NCI-H446 (cell line): Measurements from ENCODE around the gene CACNA1B.
"Not testable (repeated sequence)": the region's sequence is repeated elsewhere in the genome, so short reads cannot be mapped to it uniquely, and the experiment has no call there.

Source experiments
- DNase-seq, 2 experiments: peaks; one replicate each; lab custom pipeline; 2025; lab: John Stamatoyannopoulos, UW

The CACNA1B gene

DNA sequence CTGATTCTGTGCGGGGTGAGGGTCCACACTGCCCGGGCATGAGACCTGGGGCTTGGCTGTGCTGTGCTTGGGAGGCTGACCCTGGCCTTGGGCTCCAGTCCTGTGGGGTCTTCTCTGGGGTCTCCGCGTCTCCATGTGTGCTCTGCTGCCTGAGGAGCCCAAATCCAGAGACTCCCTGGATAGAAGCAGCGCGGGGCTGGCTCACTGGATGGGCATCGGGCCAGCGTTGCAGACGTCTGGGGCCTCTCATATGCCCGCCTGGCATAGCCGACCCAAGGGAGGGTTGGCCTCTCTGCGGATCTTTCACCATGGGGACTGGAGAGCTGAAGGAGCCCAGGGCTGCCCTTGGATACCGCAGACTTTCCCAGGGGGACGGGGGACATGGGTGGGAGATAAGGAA lies 12.4 kb downstream of the CACNA1B start:
- DNase-seq: not testable (repeated sequence)

- not testable (repeated sequence) for DNase-seq
Observed at GRCh38 chr9:137890768-137891587, 13.4 kb downstream of the CACNA1B start.

- no peak for DNase-seq
Observed at GRCh38 chr9:137891588-137892423, 14.2 kb downstream of the CACNA1B start.

- no peak for DNase-seq
Observed at GRCh38 chr9:137892424-137893191, 15.0 kb downstream of the CACNA1B start.

GRCh38 chr9:137893670-137894069 lies 16.1 kb downstream of the CACNA1B start:
- DNase-seq: no peak

DNA sequence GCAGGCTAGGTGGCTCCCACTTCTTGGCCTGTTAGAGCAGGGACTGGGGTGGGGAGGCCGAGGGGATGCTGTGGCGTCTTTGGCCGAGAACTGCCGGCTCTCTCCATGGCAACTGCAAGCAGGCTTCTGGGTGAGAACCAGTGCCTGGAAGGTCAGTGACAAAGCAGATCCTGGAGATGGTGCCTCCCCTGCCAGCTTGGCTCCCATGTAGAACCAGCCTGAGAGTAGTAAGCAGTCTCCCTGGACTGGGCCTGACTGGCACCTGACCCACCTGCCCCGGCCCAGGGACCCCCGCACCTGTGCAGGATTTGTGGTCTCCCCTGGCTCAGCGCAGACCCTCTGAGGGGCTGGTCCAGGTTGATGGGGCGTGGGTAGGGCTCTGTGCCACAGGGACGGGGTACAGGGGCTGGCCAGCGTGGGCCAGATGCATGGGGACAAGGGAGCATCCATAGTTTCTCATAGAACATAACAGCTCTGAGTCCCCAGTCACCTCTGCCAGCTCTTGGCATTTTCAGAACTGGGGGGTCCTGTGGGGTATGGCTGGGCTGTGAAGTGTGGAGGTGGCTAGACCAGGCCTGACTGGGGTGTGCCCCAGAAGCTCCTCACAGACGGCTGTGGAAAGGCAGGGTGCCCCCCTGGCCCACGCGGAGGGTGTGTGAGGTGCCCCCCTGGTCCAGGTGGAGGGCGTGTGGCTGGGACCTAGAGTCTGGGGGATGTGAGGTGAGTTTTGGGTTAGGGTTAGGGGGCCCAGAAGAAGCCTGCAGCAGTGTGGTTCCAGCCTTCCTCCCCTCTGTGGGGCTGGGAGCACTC lies 22.2 kb downstream of the CACNA1B start:
- no peak for DNase-seq

DNA sequence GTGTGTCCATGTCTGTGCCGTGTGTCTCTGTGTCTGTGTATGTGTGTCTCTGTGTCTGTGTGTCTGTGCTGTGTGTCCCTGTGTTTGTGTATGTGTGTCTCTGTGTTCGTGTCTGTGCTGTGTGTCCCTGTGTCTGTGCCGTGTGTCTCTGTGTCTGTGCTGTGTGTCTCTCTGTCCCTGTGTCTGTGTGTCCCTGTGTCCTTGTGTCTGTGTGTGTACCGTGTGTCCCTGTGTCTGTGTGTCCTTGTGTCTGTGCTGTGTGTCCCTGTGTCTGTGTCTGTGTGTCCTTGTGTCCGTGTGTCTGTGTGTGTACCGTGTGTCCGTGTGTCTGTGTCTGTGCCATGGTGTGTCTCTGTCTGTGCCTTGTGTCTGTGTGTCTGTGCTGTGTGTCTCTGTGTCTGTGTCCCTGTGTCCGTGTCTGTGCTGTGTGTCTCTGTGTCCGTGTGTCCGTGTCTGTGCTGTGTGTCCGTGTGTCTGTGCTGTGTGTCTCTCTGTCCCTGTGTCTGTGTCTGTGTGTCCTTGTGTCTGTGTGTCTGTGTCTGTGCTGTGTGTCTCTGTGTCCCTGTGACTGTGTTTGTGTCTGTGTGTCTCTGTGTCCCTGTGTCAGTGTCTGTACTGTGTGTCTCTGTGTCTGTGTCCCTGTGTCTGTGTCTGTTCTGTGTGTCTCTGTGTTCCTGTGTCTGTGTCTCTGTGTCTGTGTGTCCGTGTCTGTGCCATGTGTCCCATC lies 23.2 kb downstream of the CACNA1B start:
- DNase-seq: no peak

GRCh38 chr9:137902646-137903045 lies 25.1 kb downstream of the CACNA1B start:
- no peak for DNase-seq

- DNase-seq: no peak
Observed at GRCh38 chr9:137905740-137906139, 28.2 kb downstream of the CACNA1B start.

DNA sequence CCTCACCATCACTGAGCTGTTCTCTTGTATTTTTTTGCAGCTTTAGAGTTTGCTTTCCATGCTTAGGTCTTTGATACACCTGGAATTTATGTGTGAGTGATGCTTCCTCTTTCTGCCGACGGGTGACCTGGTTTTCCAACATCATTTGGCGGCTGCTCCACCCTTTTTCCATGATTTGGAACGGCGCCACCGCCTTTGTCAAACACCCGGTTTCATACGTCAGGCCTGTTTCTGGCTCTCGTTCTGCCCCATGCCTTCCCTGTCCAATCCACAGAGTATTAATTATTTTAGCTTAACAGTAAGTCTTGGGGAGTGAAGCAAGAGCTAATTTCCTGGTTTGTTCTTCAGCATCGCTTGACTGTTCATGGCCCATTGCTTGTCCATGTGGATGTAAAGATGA lies 30.2 kb downstream of the CACNA1B start:
- DNase-seq: no peak

GRCh38 chr9:137912671-137913070 lies 35.1 kb downstream of the CACNA1B start:
- DNase-seq: no peak

- no peak for DNase-seq
Observed at GRCh38 chr9:137913132-137913531, 35.5 kb downstream of the CACNA1B start.

DNA sequence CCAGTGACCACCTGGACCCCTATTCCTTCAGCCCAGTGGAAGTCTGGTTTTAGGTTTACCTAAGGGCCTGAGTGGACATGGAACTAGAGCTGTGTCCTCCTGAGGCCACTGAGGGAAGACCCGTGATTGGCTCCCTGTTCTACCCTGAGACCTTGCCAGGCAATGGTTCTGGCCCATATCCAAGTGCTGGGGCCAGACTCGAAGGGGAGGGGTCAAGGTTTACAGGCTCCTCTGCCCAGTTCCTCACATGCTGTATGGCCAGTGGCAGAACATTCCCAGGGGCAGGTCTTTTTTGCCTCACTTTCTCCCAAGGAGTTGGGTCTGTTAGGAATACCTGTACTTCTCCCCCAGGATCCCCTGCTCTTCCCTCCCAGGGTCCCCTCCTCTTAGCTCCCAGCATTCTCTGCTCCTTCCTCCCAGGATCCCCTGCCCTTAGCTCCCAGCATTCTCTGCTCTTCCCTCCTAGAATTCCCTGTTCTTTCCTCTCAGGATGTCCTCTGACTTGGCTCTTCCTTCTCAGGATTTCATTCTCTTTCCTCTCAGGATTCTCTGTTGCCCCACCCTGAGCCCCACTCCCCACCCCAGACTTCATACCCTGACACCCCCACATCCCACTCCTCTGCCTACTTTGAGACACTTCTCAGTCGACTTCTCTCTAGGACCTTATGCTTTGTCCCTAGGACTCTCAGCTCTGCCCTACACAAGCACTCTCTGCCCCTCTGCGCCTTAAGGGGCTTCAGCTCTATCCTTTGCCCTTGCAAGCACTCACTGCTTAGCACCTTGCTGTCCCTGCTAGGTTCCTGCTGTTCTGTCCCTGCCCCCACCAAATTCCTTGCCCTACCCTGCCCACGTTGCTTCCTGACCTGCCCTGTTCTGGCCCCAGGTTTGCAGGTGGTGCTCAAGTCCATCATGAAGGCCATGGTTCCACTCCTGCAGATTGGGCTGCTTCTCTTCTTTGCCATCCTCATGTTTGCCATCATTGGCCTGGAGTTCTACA lies 36.5 kb downstream of the CACNA1B start:
- DNase-seq: no peak

- no peak for DNase-seq
Observed at GRCh38 chr9:137916540-137916939, 39.0 kb downstream of the CACNA1B start.

GRCh38 chr9:137917116-137917515 lies 39.5 kb downstream of the CACNA1B start:
- no peak for DNase-seq

DNA sequence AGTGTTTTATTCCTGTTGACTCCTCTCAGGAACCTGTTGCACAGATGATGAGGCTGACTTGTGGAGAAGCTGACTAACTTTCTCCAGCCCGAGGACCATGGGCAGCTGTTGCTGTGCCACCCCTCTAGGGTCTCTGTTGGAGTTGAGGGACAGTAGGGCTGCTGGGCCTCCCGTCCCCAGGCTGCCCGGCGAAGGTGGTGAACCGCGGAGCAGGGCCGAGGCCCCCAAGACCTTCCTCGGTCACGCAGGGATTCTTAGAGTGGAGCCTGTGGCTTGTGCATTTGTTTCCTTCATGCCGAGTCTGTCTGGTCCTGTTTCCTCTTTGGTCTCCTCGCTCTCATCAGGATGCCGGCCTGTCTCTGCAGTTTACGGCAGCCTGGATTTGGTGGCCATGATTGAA lies 40.2 kb downstream of the CACNA1B start:
- no peak for DNase-seq

DNA sequence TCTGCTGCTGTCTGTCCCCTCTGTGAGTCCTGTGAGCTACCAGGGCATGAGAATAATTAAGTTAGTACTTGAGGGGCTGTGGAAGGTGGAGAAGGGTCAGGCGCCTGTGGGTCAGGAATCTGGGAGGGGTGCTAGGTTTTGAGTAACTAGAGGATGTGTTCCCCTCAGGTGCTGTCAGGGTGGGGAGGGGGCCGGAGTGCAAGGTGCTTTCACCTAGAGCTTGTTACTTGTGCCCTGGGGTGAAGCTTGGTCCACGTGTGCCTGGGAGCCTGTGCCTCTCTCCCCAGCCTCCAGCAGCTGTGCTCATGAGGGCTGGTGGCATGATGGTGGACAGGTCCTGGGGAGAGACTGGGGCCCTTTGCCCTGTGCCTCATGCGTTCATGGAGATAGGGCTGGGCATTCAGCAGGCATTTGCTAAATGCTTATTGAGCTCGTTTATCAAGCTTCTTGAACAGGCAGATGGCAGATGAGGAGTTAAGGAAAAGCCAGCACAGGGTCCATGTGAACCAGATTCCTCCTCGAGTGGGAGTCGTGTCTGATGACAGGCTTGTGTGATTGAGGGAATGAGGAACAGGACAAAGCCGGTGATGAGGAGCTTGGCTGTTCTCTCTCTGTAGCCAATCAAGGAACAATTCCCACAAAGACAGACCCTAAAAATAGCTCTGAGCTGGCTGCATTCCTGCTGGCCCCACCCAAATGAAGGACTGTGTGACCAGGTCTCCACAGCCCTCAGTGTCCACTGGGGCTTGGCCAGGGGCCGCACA lies 40.9 kb downstream of the CACNA1B start:
- no peak for DNase-seq

DNA sequence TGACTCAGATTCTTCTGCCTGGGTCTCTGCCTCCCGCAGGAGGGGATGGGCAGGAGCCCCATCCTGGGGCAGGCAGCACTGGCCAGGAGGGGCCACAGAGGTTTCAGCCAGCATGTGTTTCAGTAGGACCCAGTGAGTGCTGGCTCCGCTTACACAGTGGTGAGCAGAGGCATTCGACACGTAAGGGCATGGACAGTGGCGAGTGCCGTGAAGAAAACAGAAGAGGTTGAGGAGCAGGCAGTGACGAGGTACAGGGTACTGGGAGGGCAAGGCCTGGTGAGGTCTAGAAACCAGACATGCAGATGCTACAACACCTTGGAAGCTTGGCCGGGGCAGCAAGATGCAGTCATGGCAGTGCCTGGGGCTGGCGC lies 41.5 kb downstream of the CACNA1B start:
- DNase-seq: no peak

GRCh38 chr9:137919649-137920141 lies 42.1 kb downstream of the CACNA1B start:
- no peak for DNase-seq
